CD4-positive, alpha-beta T cell treated with Interleukin-1 beta for 1 hour (primary cell): ENCODE measurements around the gene GPA33.
A peak's percentile ranks its signal among the peaks of the same experiment; 100 is the strongest.

Source experiments
- DNase-seq, 2 donors: peaks; one replicate each; pipeline ENCODE4 v3.0.0-alpha.2; 2020 to 2022

Gene GPA33, protein sequence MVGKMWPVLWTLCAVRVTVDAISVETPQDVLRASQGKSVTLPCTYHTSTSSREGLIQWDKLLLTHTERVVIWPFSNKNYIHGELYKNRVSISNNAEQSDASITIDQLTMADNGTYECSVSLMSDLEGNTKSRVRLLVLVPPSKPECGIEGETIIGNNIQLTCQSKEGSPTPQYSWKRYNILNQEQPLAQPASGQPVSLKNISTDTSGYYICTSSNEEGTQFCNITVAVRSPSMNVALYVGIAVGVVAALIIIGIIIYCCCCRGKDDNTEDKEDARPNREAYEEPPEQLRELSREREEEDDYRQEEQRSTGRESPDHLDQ

DNA sequence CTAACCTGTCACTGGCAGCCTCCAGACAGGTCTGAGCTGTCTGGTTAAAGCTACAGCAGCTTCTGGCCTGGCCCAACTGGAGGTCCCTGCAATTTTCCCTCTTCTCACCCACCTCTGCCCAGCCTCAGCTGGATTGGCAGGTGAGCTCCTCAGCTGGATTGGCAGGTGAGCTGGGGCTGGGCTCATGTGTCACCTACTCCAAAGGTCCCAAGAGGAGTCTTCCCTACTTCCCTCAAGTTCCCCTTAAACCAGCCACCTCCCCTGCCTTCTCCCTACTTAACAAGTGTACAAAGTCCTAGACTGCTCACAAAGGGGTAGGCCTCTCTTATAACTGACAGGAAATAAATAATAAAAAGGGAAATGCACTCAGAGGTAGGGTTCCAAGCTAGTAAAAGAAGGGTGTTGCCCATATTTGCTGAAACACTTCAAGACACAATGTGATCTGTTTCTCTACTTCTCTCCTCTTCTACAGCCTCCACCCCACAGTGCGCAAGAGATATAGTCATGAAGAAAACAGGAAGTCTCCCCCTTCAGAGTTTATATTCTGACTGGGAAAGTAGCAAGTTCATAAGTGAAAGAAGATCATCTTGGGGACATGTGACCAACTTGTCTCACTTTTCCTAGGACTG lies at the start of gene GPA33:
Gene GPA33, minus strand, starts transcription at position 64 of the 629 bp plus-strand sequence. CDS start 90 bp downstream, outside the sequence.
- DNase-seq, result peak; percentile 52 to 55

- no peak for DNase-seq
These were observed 48.5 kb upstream of the GPA33 start for GRCh38 chr1:167138703-167139102.

GRCh38 chr1:167137793-167138510 lies 47.8 kb upstream of the GPA33 start:
- no peak for DNase-seq

DNA sequence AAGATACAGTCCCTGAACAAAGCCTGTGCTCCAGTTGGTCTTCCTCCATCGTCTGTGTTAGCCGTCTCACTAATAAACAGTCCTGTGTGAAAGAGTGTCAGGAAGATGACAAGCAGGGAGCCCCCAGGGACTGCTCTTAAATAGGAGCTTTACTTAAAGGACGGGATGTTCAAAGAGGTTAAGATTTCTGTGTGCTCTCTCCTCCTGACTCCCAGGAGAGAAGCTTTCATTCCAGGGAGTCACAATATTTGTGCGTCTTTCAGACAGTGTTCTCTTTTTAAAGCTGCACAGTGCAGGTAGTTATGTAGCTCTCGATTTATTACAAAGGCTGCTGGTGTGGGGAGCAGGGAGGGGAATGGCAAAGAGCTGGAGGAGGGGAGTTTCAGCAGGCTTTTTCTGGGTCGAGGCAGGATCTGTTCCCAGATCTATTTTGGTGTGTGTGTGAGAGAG lies 47.2 kb upstream of the GPA33 start:
- DNase-seq, result no peak

DNA sequence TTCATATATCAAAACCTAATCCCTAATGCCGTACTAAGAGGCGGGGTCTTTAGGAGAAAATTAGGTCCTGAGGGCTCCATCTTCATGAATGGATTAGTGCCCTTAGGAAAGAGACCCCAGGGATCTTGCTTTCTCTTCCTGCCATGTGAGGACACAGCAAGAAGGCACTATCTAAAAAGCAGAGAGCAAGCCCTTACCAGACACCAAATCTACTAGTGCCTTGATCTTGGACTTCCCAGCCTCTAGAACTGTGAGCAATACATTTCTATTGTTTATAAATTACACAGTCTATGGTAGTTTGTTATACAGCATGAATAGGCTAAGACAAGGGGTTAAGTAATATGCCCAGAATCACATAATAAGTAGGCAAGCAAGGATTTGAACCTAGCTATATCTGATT lies 46.6 kb upstream of the GPA33 start:
- no peak for DNase-seq

- DNase-seq, result no peak
These were observed 46.0 kb upstream of the GPA33 start for GRCh38 chr1:167136191-167136614.

DNA sequence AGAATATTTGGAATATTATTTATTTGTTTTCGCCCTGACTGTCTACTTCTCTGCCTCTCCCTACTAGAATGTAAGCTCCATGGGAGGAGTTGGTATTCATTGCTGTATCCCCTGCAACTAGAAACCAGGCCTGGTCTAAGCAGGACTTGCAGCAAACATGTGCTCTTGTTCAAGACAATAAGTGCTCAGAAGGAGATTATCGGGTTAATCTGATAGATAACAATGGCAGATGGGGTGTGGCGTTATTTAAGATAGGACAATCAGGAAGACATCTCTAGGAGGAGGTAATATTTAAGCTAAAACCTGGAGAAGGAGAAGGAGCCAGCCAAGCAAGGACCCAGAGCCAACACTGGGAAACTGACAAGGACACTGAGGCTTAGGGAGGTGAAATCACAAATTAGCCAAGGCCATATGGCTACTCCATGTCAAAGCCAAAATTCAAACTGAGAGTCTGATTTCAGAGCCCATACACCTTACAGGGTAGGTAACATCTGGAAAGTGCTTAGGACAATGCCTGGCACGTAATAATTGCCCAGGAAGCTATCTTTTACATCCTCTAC lies 45.2 kb upstream of the GPA33 start:
- no peak for DNase-seq

- no peak for DNase-seq
These were observed 42.3 kb upstream of the GPA33 start for GRCh38 chr1:167132301-167133010.

GRCh38 chr1:167130829-167131510 lies 40.8 kb upstream of the GPA33 start:
- DNase-seq, result no peak

- DNase-seq, result no peak
These were observed 38.4 kb upstream of the GPA33 start for GRCh38 chr1:167128261-167129227.

GRCh38 chr1:167127661-167128060 lies 37.5 kb upstream of the GPA33 start:
- DNase-seq, result no peak

GRCh38 chr1:167127236-167127635 lies 37.1 kb upstream of the GPA33 start:
- DNase-seq, result no peak

DNA sequence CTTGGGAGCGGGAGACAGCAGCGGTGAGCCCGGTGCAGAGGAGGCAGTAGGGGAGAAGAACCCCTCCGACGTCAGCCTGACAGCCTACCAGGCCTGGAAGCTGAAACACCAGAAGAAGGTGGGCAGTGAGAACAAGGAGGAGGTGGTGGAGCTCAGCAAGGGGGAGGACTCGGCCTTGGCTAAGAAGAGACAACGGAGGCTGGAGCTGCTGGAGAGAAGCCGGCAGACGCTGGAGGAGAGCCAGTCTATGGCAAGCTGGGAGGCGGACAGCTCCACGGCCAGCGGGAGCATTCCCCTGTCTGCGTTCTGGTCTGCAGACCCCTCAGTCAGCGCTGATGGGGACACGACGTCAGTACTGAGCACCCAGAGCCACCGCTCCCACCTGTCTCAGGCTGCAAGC lies 36.6 kb upstream of the GPA33 start:
- DNase-seq, result no peak

DNA sequence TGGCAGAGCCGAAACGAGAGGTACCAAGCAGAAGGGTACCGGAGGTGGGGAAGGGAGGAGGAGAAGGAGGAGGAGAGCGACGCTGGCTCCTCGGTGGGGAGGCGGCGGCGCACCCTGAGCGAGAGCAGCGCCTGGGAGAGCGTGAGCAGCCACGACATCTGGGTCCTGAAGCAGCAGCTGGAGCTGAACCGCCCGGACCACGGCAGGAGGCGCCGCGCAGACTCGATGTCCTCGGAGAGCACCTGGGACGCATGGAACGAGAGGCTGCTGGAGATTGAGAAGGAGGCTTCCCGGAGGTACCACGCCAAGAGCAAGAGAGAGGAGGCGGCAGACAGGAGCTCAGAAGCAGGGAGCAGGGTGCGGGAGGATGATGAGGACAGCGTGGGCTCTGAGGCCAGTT lies 36.1 kb upstream of the GPA33 start:
- no peak for DNase-seq

- DNase-seq, result no peak
These were observed 32.4 kb upstream of the GPA33 start for GRCh38 chr1:167122568-167122967.

DNA sequence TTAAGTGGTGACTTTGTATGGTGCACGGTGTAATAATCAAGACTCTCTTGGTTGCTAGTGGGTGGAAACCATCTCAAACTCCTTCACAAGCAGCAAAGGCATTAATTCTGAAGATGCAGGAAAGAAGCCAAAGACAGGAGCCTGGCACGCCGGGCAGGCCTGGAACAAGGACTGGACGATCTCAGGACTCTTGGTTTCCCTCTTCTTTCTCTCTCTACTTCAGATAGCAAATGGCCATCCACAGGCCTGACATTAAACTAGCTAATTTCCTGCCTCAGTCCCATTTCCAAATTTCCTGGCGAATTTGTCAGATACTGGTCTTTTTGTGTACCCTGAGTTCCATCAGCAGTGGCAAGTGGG lies 31.9 kb upstream of the GPA33 start:
- no peak for DNase-seq

GRCh38 chr1:167121375-167122120 lies 31.4 kb upstream of the GPA33 start:
- DNase-seq, result peak; percentile 24 to 25

GRCh38 chr1:167120899-167121298 lies 30.7 kb upstream of the GPA33 start:
- DNase-seq, result peak in 1 of 2 donors; percentile 15

- DNase-seq, result no peak
These were observed 29.5 kb upstream of the GPA33 start for GRCh38 chr1:167119696-167120095.

DNA sequence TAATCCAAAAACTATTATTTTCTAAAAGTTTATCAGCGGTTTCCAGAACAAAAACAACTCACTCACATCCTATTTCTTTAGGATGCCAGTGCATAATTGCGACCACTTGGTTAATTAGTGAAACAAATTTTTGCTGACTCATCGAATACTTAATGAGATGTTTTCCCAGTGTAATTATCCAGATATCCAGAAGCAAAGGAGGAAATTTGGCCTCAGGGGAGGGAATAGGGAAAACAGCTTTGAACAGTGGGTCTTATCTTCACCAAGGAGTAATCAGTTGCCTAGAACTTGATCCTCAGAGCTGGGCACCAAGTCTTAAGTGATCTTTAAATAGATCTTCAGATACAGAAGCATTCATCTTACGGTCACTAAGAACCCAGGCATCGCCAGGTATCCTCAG lies 28.0 kb upstream of the GPA33 start:
- DNase-seq, result no peak
